PC-9 (cell line): Measurements from ENCODE around the gene QRFPR.

Experiments used
- EZH2 ChIP-seq: fragments of 200-600 bp; sonication (generic); IDR thresholded peaks from 2 replicates; pipeline ENCODE4 v1.8.0; 2017; ENCODE audit warnings: antibody characterized with exemption, low read depth
- TF ChIP-seq, protein P1 (sequence below): fragments of 200-600 bp; sonication (generic); conservative IDR thresholded peaks from 2 replicates; pipeline ENCODE4 v1.6.1; 2017; ENCODE audit warnings: mixed run types, antibody characterized with exemption, mild to moderate bottlenecking, moderate library complexity

DNA sequence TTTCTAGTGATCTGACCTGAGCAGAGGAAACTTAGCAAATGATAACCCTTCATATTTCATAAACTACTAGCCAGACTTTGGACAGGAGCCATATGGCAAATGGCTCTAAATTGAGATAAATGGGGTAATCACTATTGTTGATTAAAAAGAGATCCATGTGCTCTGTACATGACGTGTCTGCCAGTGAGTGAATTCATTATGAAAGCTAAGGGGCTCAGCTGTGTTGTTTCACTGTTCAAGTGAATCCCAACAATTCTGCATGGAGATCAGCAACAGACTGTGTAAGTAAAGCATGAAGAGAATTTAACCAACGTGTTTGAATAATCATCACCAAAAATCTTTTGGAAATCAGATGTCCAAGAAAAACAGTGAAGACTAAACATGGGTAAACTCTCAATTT lies 9.5 kb upstream of the QRFPR start:
- TF ChIP-seq, protein P1, sequence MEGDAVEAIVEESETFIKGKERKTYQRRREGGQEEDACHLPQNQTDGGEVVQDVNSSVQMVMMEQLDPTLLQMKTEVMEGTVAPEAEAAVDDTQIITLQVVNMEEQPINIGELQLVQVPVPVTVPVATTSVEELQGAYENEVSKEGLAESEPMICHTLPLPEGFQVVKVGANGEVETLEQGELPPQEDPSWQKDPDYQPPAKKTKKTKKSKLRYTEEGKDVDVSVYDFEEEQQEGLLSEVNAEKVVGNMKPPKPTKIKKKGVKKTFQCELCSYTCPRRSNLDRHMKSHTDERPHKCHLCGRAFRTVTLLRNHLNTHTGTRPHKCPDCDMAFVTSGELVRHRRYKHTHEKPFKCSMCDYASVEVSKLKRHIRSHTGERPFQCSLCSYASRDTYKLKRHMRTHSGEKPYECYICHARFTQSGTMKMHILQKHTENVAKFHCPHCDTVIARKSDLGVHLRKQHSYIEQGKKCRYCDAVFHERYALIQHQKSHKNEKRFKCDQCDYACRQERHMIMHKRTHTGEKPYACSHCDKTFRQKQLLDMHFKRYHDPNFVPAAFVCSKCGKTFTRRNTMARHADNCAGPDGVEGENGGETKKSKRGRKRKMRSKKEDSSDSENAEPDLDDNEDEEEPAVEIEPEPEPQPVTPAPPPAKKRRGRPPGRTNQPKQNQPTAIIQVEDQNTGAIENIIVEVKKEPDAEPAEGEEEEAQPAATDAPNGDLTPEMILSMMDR = no peak
- no peak for TF ChIP-seq EZH2
